Muscle of back (tissue), 11 donors: ENCODE data around the gene PODNL1. TPM values are rescaled to one million over a fixed set of nuclear protein-coding genes. Genes with fewer than 3 reads are reported as not detected.
A peak's percentile ranks its signal among the peaks of the same experiment; 100 is the strongest.

Source experiments
- DNase-seq, 3 donors: peaks; one replicate each; pipeline versions ENCODE4 v3.0.0 to v3.0.0-alpha.2; 2013
- polyA plus RNA-seq, 10 donors: library from polyadenylated mRNA; unstranded; fragments of 120-200 nt; gene quantifications; one replicate each; pipeline ENCODE4 v1.2.1, GENCODE V29; 2013; ENCODE audit not compliant: insufficient read length in 10 of 10

Gene PODNL1
- polyA plus RNA-seq, 10 donors: 0.26 to 1.7 (median 0.83) TPM

DNA sequence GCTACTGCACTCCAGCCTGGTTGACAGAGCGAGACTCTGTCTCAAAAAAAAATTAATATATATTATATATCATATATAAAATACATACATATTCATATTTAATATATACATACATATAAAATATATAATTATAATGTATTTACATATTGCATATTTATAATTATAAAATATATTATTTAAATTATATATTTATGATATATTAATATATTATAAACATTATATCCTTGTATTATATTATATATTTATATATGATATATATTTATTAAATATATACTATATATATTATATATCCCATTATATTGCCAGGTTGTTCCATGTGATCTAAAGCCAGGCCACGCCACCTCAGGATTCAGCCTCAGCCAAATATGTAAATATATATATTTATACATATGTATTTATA is 42.0 kb downstream of the PODNL1 start:
- DNase-seq: no peak

GRCh38 chr19:13894552-13894951 is 43.7 kb downstream of the PODNL1 start:
- DNase-seq: no peak

- no peak for DNase-seq
Observed at GRCh38 chr19:13892870-13893269, 45.3 kb downstream of the PODNL1 start.

GRCh38 chr19:13890136-13890535 is 48.1 kb downstream of the PODNL1 start:
- DNase-seq: no peak

DNA sequence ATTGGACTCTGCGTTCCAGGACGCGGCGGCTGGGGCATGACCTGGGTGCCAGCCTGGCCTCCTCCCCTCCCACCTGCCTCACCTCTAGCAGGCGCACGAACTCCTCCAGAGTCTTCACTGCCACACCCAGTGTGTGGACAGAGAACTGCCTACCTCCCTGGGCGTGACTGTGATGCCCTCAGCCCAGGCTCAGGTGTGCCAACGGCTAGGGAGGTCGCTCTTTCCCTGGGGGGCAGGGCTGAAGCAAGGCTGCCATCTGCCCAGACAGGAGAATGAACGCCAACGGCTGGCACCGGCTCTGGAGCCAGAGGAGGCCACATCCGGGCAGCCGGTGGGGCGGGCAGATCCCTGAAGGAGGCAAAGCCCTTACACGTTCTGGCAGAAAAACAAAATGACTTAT is 49.9 kb downstream of the PODNL1 start:
- DNase-seq: no peak

DNA sequence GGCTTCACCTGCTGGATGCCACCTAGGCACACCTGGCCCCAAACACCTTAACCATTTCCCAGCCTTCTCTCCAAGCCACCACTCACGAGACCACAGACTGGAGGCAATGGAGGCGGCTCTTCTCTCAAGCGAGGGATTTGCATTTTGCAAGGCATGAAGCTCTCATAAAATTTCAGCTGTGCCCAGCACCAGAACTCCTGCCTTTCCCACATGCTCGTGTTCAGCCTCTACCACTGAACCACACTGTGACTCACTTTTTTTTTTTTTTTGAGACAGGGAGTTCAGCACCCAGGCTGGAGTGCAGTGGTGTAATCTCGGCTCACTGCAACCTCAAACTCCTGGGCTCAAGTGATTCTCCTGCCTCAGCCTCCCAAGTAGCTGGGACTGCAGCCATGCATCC is 50.7 kb downstream of the PODNL1 start:
- DNase-seq: no peak

- no peak for DNase-seq
Observed at GRCh38 chr19:13887018-13887436, 51.2 kb downstream of the PODNL1 start.

DNA sequence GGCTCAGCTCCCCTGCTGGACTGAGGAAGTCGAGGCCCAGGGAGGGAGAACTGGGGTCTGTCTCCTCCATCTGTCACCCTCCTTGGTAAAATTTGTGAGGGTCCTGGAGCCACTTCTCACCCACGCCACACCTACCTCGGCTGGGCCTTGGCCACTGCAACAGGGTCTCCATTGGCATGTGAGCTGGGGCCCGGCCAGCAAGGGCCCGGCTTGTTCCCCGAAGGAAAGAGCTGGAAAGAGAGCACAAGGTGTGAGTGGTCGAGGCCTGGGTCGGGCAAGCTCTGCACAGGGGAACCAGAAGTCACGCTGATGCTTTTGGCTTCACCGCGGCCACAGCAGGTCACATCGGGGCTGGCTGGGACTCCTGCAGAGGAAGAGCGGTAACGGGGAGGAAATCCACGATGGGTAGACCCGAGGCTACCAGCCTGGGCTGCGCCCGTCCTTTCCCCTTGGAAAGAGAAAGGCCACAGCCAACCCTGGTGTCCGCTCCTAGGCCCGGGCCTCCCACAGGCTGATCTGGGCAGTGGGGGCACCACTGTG is 52.3 kb downstream of the PODNL1 start:
- DNase-seq: no peak

DNA sequence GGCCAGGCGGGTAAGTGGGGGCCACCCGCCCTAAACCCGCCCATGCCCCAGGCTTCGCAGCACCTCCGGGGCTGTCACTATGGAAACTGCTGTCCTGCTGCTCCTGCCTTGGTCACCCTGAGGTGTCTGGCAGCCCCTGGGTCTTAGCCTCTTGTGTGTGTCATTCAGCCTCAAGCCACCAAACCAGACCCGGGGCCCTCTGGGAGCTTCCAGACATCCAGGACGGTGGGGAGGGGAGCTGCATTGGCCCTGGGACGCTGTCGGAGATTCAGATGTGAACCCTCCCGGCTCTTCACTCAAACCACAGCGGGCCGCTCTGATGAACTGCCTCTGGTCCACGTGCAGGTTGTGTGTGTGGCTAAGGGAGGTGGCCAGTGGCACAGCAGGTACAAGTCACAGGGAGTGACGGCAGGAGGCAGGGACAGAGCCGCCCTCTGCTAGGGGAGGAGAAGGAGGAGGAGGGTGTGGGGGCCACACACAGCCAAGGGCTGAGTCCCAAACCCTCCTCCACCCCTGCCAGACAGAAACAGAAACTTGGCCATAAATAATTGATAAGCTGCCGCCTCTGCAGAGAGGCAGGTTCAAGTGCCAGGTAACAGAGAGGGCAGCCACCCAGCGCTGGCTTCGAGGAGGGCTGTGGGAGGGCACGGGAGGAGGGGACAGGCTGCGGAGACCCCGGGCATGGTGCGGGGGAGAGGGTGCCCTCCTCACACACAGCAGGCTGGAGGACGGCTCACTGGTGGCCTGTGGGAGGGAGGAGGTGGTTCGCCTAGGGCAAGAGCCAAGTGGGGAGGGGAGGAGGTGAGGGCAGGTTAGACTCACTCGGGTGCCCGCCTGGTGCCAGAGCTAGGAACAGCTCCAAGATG is 53.3 kb downstream of the PODNL1 start:
- DNase-seq: no peak

- DNase-seq: no peak
Observed at GRCh38 chr19:13883516-13884064, 54.6 kb downstream of the PODNL1 start.

GRCh38 chr19:13882836-13883235 is 55.4 kb downstream of the PODNL1 start:
- DNase-seq: no peak

- no peak for DNase-seq
Observed at GRCh38 chr19:13882419-13882795, 55.8 kb downstream of the PODNL1 start.

DNA sequence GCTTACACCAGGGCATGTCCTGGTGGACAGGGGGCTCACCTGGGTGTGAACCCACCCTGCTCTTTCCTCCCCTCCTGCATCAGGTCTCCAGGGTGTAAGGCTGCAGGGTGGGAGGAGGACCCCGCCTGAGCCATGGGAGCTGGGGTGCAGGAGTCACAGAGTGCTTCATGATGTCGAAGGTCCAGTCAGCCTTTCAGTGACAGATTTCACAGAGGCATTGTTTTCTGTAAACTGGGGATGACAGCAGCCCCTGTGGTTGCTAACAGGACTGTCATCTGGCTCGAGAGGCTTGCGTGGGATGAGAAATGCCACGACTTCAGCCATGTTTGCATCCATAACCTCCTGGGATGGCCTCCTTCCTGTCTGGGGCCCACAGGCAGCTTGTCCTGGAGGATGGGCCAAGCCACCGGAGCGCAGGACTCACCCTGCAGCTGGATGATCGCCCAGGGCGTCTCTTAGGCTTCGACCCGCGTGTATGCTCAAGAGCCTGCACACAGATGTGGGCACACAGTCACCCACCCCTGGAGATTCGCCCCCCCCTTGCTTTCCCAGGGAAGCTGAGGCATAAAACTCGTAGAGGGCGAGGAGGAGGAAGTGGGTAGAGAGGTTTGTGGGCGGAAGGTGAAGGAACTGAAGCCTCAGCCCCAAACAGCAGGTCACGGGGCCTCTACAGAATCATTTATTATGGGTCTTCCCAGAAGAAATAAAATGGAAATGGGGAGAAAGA is 56.4 kb downstream of the PODNL1 start:
- peak in 1 of 3 donors; percentile 50 for DNase-seq

GRCh38 chr19:13881251-13881691 is 56.9 kb downstream of the PODNL1 start:
- peak in 1 of 3 donors; percentile 55 for DNase-seq

Other genes starting within 250 kb of the PODNL1 start
- 10 to 100 TPM; 13.6 to 22.0 (median 15.5) TPM for gene MRI1, start 173.9 kb downstream of the PODNL1 start, polyA plus RNA-seq
- 100 to 1,000 TPM in 6 of 10 donors, 10 to 100 TPM in 4; 81.1 to 140 (median 107) TPM for gene C19orf53, start 164.0 kb downstream of the PODNL1 start, polyA plus RNA-seq
- 1 to 10 TPM; 2.5 to 5.5 (median 3.2) TPM for gene ZSWIM4, start 143.0 kb downstream of the PODNL1 start, polyA plus RNA-seq
- gene NANOS3, start 61.3 kb downstream of the PODNL1 start, polyA plus RNA-seq: 1 to 10 TPM in 7 of 10 donors, under 1 TPM in 3; 0.57 to 2.0 (median 1.3) TPM
- 1 to 10 TPM; 2.6 to 4.7 (median 4.1) TPM for gene BRME1, start 32.3 kb downstream of the PODNL1 start, polyA plus RNA-seq
- 10 to 100 TPM; 10.5 to 16.4 (median 12.8) TPM for gene CC2D1A, start 32.2 kb downstream of the PODNL1 start, polyA plus RNA-seq
- 10 to 100 TPM; 15.9 to 23.8 (median 18.4) TPM for gene DCAF15, start 14.1 kb upstream of the PODNL1 start, polyA plus RNA-seq
- 1 to 10 TPM; 4.7 to 8.4 (median 6.9) TPM for gene RFX1, start 67.9 kb upstream of the PODNL1 start, polyA plus RNA-seq
- gene RLN3, start 89.7 kb upstream of the PODNL1 start, polyA plus RNA-seq: not detected
- 1 to 10 TPM; 1.5 to 6.6 (median 3.2) TPM for gene IL27RA, start 93.3 kb upstream of the PODNL1 start, polyA plus RNA-seq
- 1 to 10 TPM in 2 of 10 donors, under 1 TPM in 8; 0.08 to 1.7 (median 0.57) TPM for gene PALM3, start 123.7 kb upstream of the PODNL1 start, polyA plus RNA-seq
- 1 to 10 TPM in 2 of 10 donors, under 1 TPM in 8; 0.36 to 1.2 (median 0.53) TPM for gene MISP3, start 134.4 kb upstream of the PODNL1 start, polyA plus RNA-seq
- gene C19orf67, start 147.4 kb upstream of the PODNL1 start, polyA plus RNA-seq: not detected
- gene SAMD1, start 152.3 kb upstream of the PODNL1 start, polyA plus RNA-seq: 10 to 100 TPM; 33.6 to 54.3 (median 38.9) TPM
- 100 to 1,000 TPM; 279 to 512 (median 454) TPM for gene PRKACA, start 179.3 kb upstream of the PODNL1 start, polyA plus RNA-seq
- gene ASF1B, start 198.2 kb upstream of the PODNL1 start, polyA plus RNA-seq: 10 to 100 TPM in 3 of 10 donors, 1 to 10 TPM in 7; 6.3 to 15.5 (median 9.1) TPM